ENCODE data around the gene CCDC92B.

CCDC92B gene

DNA sequence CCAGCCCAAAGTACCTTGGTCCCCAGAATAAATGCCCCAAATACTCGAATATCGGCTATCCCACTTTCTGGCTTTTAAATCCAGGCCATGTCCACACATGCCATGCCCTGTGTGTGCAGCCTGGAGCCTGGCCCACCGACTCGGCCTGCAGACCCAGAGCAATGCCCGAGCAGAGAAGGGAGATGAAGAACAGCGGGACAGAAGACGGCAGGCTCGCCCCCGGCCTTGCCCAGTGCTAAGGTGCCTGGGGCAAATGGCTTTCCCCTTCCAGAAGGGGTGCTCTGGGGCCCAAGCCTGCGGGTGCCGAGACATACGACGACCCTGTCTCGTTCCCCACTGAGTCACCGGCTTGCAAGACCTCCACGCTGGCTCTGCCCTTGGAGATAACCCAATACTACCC, 45.8 kb downstream of the CCDC92B start:
- H4K20me1 ChIP-seq (ENCODE audit: control insufficient read depth, insufficient read depth, low read depth, low read length), result peaks cover 21% of the 10 kb centered on the region
- H3K9me2 ChIP-seq (replicated peaks; ENCODE audit: control insufficient read depth, low read length), result no peaks in the 10 kb centered on the region
- H3F3A ChIP-seq (ENCODE audit: control insufficient read depth, insufficient read depth), result no peaks in the 10 kb centered on the region
- no peak overlapping the region for H3K27ac ChIP-seq (ENCODE audit: low read depth, low read length)
- TF ChIP-seq, protein P1, sequence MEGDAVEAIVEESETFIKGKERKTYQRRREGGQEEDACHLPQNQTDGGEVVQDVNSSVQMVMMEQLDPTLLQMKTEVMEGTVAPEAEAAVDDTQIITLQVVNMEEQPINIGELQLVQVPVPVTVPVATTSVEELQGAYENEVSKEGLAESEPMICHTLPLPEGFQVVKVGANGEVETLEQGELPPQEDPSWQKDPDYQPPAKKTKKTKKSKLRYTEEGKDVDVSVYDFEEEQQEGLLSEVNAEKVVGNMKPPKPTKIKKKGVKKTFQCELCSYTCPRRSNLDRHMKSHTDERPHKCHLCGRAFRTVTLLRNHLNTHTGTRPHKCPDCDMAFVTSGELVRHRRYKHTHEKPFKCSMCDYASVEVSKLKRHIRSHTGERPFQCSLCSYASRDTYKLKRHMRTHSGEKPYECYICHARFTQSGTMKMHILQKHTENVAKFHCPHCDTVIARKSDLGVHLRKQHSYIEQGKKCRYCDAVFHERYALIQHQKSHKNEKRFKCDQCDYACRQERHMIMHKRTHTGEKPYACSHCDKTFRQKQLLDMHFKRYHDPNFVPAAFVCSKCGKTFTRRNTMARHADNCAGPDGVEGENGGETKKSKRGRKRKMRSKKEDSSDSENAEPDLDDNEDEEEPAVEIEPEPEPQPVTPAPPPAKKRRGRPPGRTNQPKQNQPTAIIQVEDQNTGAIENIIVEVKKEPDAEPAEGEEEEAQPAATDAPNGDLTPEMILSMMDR (IDR thresholded peaks at IDR 0.05; ENCODE audit: low read depth, low read length, poor library complexity, severe bottlenecking), result no peak
- H3K9me3 ChIP-seq (ENCODE audit: control insufficient read depth, insufficient read depth, low read length), result no peaks in the 10 kb centered on the region
- H3K27me3 ChIP-seq (ENCODE audit: control insufficient read depth, low read length), result no peaks in the 10 kb centered on the region
- no peak overlapping the region for H3K4me2 ChIP-seq (ENCODE audit: low read length)
- peaks cover 88% of the 10 kb centered on the region for H3K36me3 ChIP-seq (ENCODE audit: control insufficient read depth, low read length)
- no peak overlapping the region for H3K4me3 ChIP-seq (ENCODE audit: low read length)
- peaks cover 6% of the 10 kb centered on the region for H3K4me1 ChIP-seq (ENCODE audit: control insufficient read depth, low read length)
- peaks cover 55% of the 10 kb centered on the region for H3K79me2 ChIP-seq (ENCODE audit: control insufficient read depth, low read length)

DNA sequence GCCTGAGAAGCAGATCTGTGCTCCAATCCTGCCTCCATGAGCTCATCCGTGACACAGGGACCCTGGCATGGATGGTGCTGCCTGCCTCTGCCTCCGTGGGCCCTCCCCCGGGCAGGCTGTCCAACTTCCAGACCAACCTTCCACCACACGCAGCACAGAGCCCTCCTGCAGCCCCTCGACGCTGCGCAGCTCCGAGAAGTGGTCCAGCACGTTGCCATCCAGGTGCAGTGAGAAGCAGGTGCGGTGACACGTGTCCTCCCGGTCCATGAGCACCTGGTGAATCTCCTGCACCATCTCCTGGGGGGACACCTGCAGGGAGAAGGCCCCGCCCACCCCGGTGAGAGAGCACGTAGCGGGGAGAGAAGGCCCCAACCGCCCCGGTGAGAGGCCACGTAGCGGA, 46.3 kb downstream of the CCDC92B start:
- Histone ChIP-seq H3K79me2 (ENCODE audit: control insufficient read depth, low read length) (peaks cover 55% of the 10 kb centered on the region), H3K27me3 (ENCODE audit: control insufficient read depth, low read length) (no peaks in the 10 kb centered on the region), H3K9me2 (replicated peaks; ENCODE audit: control insufficient read depth, low read length) (no peaks in the 10 kb centered on the region), H3K36me3 (ENCODE audit: control insufficient read depth, low read length) (peaks cover 88% of the 10 kb centered on the region), H3K27ac (ENCODE audit: low read depth, low read length) (no peak overlapping the region), H4K20me1 (ENCODE audit: control insufficient read depth, insufficient read depth, low read depth, low read length) (peaks cover 21% of the 10 kb centered on the region), H3K4me3 (ENCODE audit: low read length) (no peak overlapping the region), H3K4me2 (ENCODE audit: low read length) (no peak overlapping the region), H3F3A (ENCODE audit: control insufficient read depth, insufficient read depth) (no peaks in the 10 kb centered on the region), H3K4me1 (ENCODE audit: control insufficient read depth, low read length) (peaks cover 2% of the 10 kb centered on the region), H3K9me3 (ENCODE audit: control insufficient read depth, insufficient read depth, low read length) (no peaks in the 10 kb centered on the region)
- TF ChIP-seq, protein P1 (IDR thresholded peaks at IDR 0.05; ENCODE audit: low read depth, low read length, poor library complexity, severe bottlenecking), result no peak
- no peak for TF ChIP-seq EZH2phosphoT487 (IDR thresholded peaks at IDR 0.05; ENCODE audit: borderline replicate concordance, low read length)

DNA sequence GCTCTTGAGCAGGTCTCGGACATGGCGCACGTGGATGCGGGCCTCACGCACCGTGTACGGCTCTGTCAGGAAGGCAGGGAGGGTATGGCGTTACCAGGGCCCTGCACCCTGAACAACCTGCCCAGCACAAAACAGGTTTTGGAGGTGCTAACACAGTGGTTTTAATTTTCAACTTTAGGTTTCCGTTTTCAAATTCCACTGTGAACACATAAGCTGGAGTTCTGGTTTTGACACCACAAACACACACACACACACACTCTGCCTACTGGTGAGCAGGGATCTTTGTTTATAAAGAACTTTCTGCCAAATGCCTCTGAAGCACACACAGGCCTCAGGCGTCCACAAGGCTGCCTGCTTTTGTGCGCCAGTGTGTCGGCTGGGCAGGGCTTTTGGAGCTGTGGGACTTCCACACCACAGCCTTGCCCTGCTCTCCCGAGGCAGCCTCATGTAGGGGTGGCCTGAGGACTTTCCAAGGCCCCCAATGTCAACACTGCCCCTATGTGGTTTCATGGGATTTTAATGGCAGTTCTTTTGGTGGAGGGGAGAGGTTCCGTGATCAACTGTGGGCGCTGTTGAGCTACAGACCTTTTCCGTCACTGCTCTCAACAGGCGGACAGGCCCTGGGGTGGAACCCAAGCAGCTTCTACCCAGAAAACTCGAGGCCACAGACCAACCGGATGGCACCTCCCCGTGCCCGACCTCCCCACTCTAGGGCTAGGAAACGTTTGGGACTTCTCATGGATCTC, 47.3 kb downstream of the CCDC92B start:
- Histone ChIP-seq H3K4me3 (ENCODE audit: low read length) (no peak overlapping the region), H3K27me3 (ENCODE audit: control insufficient read depth, low read length) (no peaks in the 10 kb centered on the region), H3K9me3 (ENCODE audit: control insufficient read depth, insufficient read depth, low read length) (no peaks in the 10 kb centered on the region), H4K20me1 (ENCODE audit: control insufficient read depth, insufficient read depth, low read depth, low read length) (peaks cover 18% of the 10 kb centered on the region), H3K9me2 (replicated peaks; ENCODE audit: control insufficient read depth, low read length) (no peaks in the 10 kb centered on the region), H3K36me3 (ENCODE audit: control insufficient read depth, low read length) (peaks cover 91% of the 10 kb centered on the region), H3F3A (ENCODE audit: control insufficient read depth, insufficient read depth) (no peaks in the 10 kb centered on the region), H3K4me2 (ENCODE audit: low read length) (no peak overlapping the region), H3K27ac (ENCODE audit: low read depth, low read length) (no peak overlapping the region), H3K79me2 (ENCODE audit: control insufficient read depth, low read length) (peaks cover 46% of the 10 kb centered on the region), H3K4me1 (ENCODE audit: control insufficient read depth, low read length) (no peaks in the 10 kb centered on the region)
- TF ChIP-seq, protein P1 (IDR thresholded peaks at IDR 0.05; ENCODE audit: low read depth, low read length, poor library complexity, severe bottlenecking), result no peak
- no peak for TF ChIP-seq EZH2phosphoT487 (IDR thresholded peaks at IDR 0.05; ENCODE audit: borderline replicate concordance, low read length)

Data from DOHH2 (cell line).